MM.1S (cell line): ENCODE results near the gene ZNF592.

ENCODE experiments used
- EZH2 ChIP-seq: fragments of 300-600 bp; sonication (generic); optimal IDR thresholded peaks from 2 replicates; pipeline ENCODE3; 2017; ENCODE audit warnings: low read depth, mild to moderate bottlenecking, antibody characterized with exemption, low read length, mixed read lengths
- TF ChIP-seq, protein P1 (sequence below): fragments of 300-600 bp; sonication (generic); IDR thresholded peaks from 2 replicates; pipeline ENCODE4 v1.5.1; 2016; ENCODE audit warnings: antibody characterized with exemption, low read length, mixed read lengths

DNA sequence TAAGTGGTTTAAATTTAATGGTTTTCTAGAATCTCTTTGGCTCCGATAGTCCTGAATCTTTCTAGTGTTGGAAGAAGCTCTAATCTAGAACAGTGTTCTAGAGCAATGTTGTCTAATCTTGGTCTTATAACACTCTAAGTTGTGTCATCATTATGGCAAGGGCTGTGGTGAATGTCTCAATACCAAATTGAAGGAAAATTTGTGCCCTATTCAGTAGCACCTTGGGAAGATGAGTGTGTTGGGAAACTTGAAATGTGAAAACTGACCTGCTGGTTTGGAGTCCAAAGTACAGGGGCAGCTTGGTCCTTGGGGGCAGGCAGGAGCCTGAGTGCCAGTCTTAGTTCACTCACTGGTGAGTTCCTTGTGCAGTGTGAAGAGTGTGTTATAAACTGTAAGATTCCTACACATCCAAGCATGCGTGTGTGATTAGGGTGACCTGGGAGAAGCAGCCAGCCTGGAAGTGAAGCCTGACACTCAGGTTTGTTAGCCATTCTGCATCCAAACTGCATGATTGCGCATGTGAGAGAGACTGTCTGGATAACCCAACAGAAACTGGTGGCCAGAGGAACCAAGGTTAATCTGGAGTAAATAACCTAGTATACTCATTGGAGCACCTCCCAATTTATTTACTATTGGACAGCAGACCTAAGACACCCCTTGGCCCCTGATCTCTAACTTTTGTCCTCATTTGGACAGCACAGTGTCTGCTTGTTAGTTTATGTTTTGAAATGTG is 14.6 kb downstream of the ZNF592 start:
- TF ChIP-seq, protein P1, sequence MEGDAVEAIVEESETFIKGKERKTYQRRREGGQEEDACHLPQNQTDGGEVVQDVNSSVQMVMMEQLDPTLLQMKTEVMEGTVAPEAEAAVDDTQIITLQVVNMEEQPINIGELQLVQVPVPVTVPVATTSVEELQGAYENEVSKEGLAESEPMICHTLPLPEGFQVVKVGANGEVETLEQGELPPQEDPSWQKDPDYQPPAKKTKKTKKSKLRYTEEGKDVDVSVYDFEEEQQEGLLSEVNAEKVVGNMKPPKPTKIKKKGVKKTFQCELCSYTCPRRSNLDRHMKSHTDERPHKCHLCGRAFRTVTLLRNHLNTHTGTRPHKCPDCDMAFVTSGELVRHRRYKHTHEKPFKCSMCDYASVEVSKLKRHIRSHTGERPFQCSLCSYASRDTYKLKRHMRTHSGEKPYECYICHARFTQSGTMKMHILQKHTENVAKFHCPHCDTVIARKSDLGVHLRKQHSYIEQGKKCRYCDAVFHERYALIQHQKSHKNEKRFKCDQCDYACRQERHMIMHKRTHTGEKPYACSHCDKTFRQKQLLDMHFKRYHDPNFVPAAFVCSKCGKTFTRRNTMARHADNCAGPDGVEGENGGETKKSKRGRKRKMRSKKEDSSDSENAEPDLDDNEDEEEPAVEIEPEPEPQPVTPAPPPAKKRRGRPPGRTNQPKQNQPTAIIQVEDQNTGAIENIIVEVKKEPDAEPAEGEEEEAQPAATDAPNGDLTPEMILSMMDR, result no peak
- no peak for TF ChIP-seq EZH2
